ENCODE results near the gene FRY. TPM values are rescaled to one million over a fixed set of nuclear protein-coding genes. Genes with fewer than 3 reads are reported as not detected.

Gene FRY
- total RNA-seq, 2 experiments from 2014 or later: 0.47 to 1.4 TPM

GRCh38 chr13:32199168-32199567 is 167.6 kb downstream of the FRY start:
- no peak for ATAC-seq
- H3K36me3 Mint-ChIP-seq (ENCODE audit: low read depth): no peaks in the 10 kb centered on the region
- no peaks in the 10 kb centered on the region for H3K9me3 Mint-ChIP-seq (ENCODE audit: insufficient read depth)
- H3K4me1 Mint-ChIP-seq (ENCODE audit: low read depth): no peaks in the 10 kb centered on the region
- ChIA-PET POLR2A (no interaction called here), CTCF (no interaction called here)
- no peak for DNase-seq
- H3K27me3 Mint-ChIP-seq (ENCODE audit: low read depth): peaks cover 16% of the 10 kb centered on the region
- no peak overlapping the region for H3K4me3 Mint-ChIP-seq
- no peak overlapping the region for H3K27ac Mint-ChIP-seq

GRCh38 chr13:32200741-32201140 is 169.2 kb downstream of the FRY start:
- DNase-seq (no peak), ATAC-seq (no peak)
- Mint-ChIP-seq H3K9me3 (ENCODE audit: insufficient read depth) (no peaks in the 10 kb centered on the region), H3K4me3 (no peak overlapping the region), H3K27me3 (ENCODE audit: low read depth) (peaks cover 13% of the 10 kb centered on the region), H3K36me3 (ENCODE audit: low read depth) (no peaks in the 10 kb centered on the region), H3K27ac (no peak overlapping the region), H3K4me1 (ENCODE audit: low read depth) (no peaks in the 10 kb centered on the region)
- ChIA-PET POLR2A (no interaction called here), CTCF (no interaction called here)

DNA sequence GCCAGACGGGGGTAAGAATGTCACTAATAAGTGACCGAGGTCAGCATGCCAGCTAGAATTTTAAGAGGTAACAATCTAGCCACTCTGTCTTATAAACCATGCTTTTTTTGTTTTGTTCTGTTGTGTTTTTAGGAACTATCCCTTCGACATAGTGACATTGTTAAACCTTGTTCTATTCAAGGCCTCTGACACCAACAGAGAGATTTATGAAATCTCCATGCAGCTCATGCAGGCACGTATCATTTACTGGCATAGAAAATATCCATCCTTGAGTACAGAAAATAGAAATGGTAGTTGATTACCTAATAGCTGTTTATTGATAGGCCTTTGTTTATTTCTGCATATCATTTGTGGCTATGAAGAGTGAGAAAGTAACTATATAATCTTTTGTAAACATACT is 170.2 kb downstream of the FRY start:
- ATAC-seq (no peak), DNase-seq (no peak)
- H3K4me3 Mint-ChIP-seq: no peak overlapping the region
- no peaks in the 10 kb centered on the region for H3K9me3 Mint-ChIP-seq (ENCODE audit: insufficient read depth)
- peaks cover 9% of the 10 kb centered on the region for H3K27me3 Mint-ChIP-seq (ENCODE audit: low read depth)
- ChIA-PET POLR2A (no interaction called here), CTCF (no interaction called here)
- no peak overlapping the region for H3K27ac Mint-ChIP-seq
- no peaks in the 10 kb centered on the region for H3K4me1 Mint-ChIP-seq (ENCODE audit: low read depth)
- no peaks in the 10 kb centered on the region for H3K36me3 Mint-ChIP-seq (ENCODE audit: low read depth)

GRCh38 chr13:32202268-32202667 is 170.7 kb downstream of the FRY start:
- H3K4me3 Mint-ChIP-seq: no peak overlapping the region
- H3K27ac Mint-ChIP-seq: no peak overlapping the region
- ATAC-seq: no peak
- H3K27me3 Mint-ChIP-seq (ENCODE audit: low read depth): peaks cover 11% of the 10 kb centered on the region
- POLR2A ChIA-PET: no interaction called here
- DNase-seq: no peak
- CTCF ChIA-PET: no interaction called here
- no peaks in the 10 kb centered on the region for H3K9me3 Mint-ChIP-seq (ENCODE audit: insufficient read depth)
- H3K4me1 Mint-ChIP-seq (ENCODE audit: low read depth): no peaks in the 10 kb centered on the region
- H3K36me3 Mint-ChIP-seq (ENCODE audit: low read depth): no peaks in the 10 kb centered on the region

- DNase-seq (no peak), ATAC-seq (no peak)
- Mint-ChIP-seq H3K4me3 (no peak overlapping the region), H3K27me3 (ENCODE audit: low read depth) (peaks cover 12% of the 10 kb centered on the region), H3K36me3 (ENCODE audit: low read depth) (no peaks in the 10 kb centered on the region), H3K27ac (no peak overlapping the region), H3K4me1 (ENCODE audit: low read depth) (no peaks in the 10 kb centered on the region), H3K9me3 (ENCODE audit: insufficient read depth) (no peaks in the 10 kb centered on the region)
- ChIA-PET POLR2A (no interaction called here), CTCF (no interaction called here)
Measured at GRCh38 chr13:32203221-32203620, 171.6 kb downstream of the FRY start.

- DNase-seq: no peak
- no peaks in the 10 kb centered on the region for H3K4me1 Mint-ChIP-seq (ENCODE audit: low read depth)
- H3K36me3 Mint-ChIP-seq (ENCODE audit: low read depth): no peaks in the 10 kb centered on the region
- no peak overlapping the region for H3K4me3 Mint-ChIP-seq
- no peaks in the 10 kb centered on the region for H3K9me3 Mint-ChIP-seq (ENCODE audit: insufficient read depth)
- ATAC-seq: no peak
- H3K27me3 Mint-ChIP-seq (ENCODE audit: low read depth): peaks cover 12% of the 10 kb centered on the region
- ChIA-PET POLR2A (no interaction called here), CTCF (no interaction called here)
- no peak overlapping the region for H3K27ac Mint-ChIP-seq
Measured at GRCh38 chr13:32203736-32204135, 172.2 kb downstream of the FRY start.

DNA sequence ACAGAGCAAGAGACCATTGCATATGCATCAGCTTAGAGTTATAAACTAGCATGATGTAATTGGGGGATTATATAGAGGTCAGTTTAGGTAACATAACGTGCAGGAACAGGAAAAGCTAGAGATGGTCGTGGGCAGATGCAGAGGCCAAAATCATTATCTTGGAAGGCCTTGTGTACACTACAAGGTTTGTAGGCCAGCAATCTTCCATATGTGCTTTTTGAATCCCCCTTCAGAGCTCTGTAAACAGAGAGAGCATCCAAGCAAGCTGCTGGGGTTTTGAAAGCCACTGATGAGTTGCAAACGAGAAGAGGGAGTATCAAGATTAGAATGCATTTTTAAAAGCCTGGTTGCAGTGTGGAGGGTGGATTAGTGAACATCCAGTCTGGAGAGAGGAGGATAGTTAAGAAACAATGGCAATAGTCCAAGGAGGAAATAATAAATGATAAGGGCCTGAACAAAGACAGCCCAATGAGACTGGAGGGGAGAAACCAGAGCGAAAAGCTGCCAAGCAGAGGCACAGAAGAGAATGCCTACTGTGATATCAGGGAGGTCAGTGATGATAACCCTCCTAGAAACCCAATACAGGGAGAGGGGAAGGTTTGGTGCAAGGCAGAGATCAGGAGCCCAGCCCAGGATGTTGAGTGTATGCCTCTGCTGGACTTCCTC is 174.0 kb downstream of the FRY start:
- CTCF ChIA-PET: no interaction called here
- POLR2A ChIA-PET: no interaction called here
- ATAC-seq: no peak
- no peaks in the 10 kb centered on the region for H3K9me3 Mint-ChIP-seq (ENCODE audit: insufficient read depth)
- peaks cover 11% of the 10 kb centered on the region for H3K27me3 Mint-ChIP-seq (ENCODE audit: low read depth)
- H3K4me1 Mint-ChIP-seq (ENCODE audit: low read depth): no peaks in the 10 kb centered on the region
- H3K4me3 Mint-ChIP-seq: no peak overlapping the region
- no peak overlapping the region for H3K27ac Mint-ChIP-seq
- H3K36me3 Mint-ChIP-seq (ENCODE audit: low read depth): no peaks in the 10 kb centered on the region
- DNase-seq: no peak

- H3K36me3 Mint-ChIP-seq (ENCODE audit: low read depth): no peaks in the 10 kb centered on the region
- H3K4me1 Mint-ChIP-seq (ENCODE audit: low read depth): no peaks in the 10 kb centered on the region
- DNase-seq (no peak), ATAC-seq (no peak)
- H3K27me3 Mint-ChIP-seq (ENCODE audit: low read depth): peaks cover 5% of the 10 kb centered on the region
- CTCF ChIA-PET: no interaction called here
- no peak overlapping the region for H3K4me3 Mint-ChIP-seq
- POLR2A ChIA-PET: no interaction called here
- H3K9me3 Mint-ChIP-seq (ENCODE audit: insufficient read depth): no peaks in the 10 kb centered on the region
- no peak overlapping the region for H3K27ac Mint-ChIP-seq
Measured at GRCh38 chr13:32206097-32206740, 174.6 kb downstream of the FRY start.

DNA sequence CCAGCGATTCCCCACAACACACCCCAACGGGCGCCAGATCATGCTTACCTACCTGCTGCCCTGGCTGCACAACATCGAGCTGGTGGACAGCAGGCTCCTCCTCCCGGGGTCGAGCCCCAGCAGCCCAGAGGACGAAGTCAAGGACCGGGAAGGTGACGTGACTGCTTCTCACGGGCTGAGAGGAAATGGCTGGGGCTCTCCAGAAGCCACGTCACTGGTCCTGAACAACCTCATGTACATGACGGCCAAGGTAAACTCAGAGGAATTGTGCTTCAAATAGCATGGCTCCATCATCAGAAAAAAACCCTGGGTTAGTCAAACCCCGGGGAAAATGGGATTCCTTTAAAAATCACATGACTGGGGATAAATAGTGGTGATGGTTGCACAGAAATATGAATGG is 177.3 kb downstream of the FRY start:
- Mint-ChIP-seq H3K9me3 (ENCODE audit: insufficient read depth) (no peaks in the 10 kb centered on the region), H3K4me3 (no peak overlapping the region), H3K4me1 (ENCODE audit: low read depth) (no peaks in the 10 kb centered on the region), H3K27ac (no peak overlapping the region), H3K27me3 (ENCODE audit: low read depth) (peaks cover 4% of the 10 kb centered on the region), H3K36me3 (ENCODE audit: low read depth) (no peaks in the 10 kb centered on the region)
- POLR2A ChIA-PET: no interaction called here
- no peak for DNase-seq
- CTCF ChIA-PET: no interaction called here
- no peak for ATAC-seq

- no peaks in the 10 kb centered on the region for H3K4me1 Mint-ChIP-seq (ENCODE audit: low read depth)
- no peaks in the 10 kb centered on the region for H3K9me3 Mint-ChIP-seq (ENCODE audit: insufficient read depth)
- DNase-seq (no peak), ATAC-seq (no peak)
- no peaks in the 10 kb centered on the region for H3K36me3 Mint-ChIP-seq (ENCODE audit: low read depth)
- no peak overlapping the region for H3K27ac Mint-ChIP-seq
- ChIA-PET POLR2A (no interaction called here), CTCF (no interaction called here)
- H3K4me3 Mint-ChIP-seq: no peak overlapping the region
- H3K27me3 Mint-ChIP-seq (ENCODE audit: low read depth): peaks cover 3% of the 10 kb centered on the region
Measured at GRCh38 chr13:32209652-32210051, 178.1 kb downstream of the FRY start.

- H3K27ac Mint-ChIP-seq: no peak overlapping the region
- H3K4me1 Mint-ChIP-seq (ENCODE audit: low read depth): no peaks in the 10 kb centered on the region
- DNase-seq: no peak
- ChIA-PET CTCF (no interaction called here), POLR2A (no interaction called here)
- H3K4me3 Mint-ChIP-seq: no peak overlapping the region
- H3K36me3 Mint-ChIP-seq (ENCODE audit: low read depth): no peaks in the 10 kb centered on the region
- peaks cover 3% of the 10 kb centered on the region for H3K27me3 Mint-ChIP-seq (ENCODE audit: low read depth)
- ATAC-seq: no peak
- H3K9me3 Mint-ChIP-seq (ENCODE audit: insufficient read depth): no peaks in the 10 kb centered on the region
Measured at GRCh38 chr13:32210101-32210500, 178.5 kb downstream of the FRY start.

- CTCF ChIA-PET: no interaction called here
- no peaks in the 10 kb centered on the region for H3K4me1 Mint-ChIP-seq (ENCODE audit: low read depth)
- no peak overlapping the region for H3K4me3 Mint-ChIP-seq
- no peaks in the 10 kb centered on the region for H3K9me3 Mint-ChIP-seq (ENCODE audit: insufficient read depth)
- peaks cover 3% of the 10 kb centered on the region for H3K27me3 Mint-ChIP-seq (ENCODE audit: low read depth)
- ATAC-seq (no peak), DNase-seq (no peak)
- POLR2A ChIA-PET: no interaction called here
- H3K36me3 Mint-ChIP-seq (ENCODE audit: low read depth): no peaks in the 10 kb centered on the region
- H3K27ac Mint-ChIP-seq: no peak overlapping the region
Measured at GRCh38 chr13:32211813-32212212, 180.2 kb downstream of the FRY start.

DNA sequence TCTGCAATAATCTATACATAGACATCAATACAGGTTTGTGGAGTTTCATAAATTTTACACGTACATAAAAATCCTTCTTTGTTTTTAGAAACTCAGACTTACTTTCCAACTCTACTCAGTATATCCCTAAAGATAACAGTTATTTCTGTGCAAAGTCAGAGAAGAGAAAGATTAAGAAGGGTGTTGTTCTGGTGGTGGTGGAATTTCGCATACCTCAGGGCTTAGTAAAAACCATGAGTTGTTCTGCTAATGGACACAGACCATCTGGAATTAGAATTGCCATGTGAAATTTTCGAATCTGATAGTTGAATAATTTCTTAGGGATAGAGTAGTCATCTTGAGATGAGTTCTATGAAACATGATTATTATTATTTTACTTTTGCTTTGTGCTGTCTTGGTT is 180.8 kb downstream of the FRY start:
- no peak for ATAC-seq
- POLR2A ChIA-PET: interaction anchor here (0.6 kb wide), 1 partner anchor 700 kb away, joined by 3 read pairs; no protein-coding TSS in a partner anchor
- no peaks in the 10 kb centered on the region for H3K4me1 Mint-ChIP-seq (ENCODE audit: low read depth)
- DNase-seq: no peak
- H3K4me3 Mint-ChIP-seq: no peak overlapping the region
- H3K9me3 Mint-ChIP-seq (ENCODE audit: insufficient read depth): no peaks in the 10 kb centered on the region
- no peak overlapping the region for H3K27ac Mint-ChIP-seq
- CTCF ChIA-PET: no interaction called here
- H3K27me3 Mint-ChIP-seq (ENCODE audit: low read depth): no peaks in the 10 kb centered on the region
- no peaks in the 10 kb centered on the region for H3K36me3 Mint-ChIP-seq (ENCODE audit: low read depth)

Data from activated CD8-positive, alpha-beta T cell treated with anti-CD3 and anti-CD28 coated beads, Interleukin-2, amount 10 ng/mL, durations not matched to agents 7 days and 5 days (primary cell).